K562 (cell line): ENCODE data around the gene CDH12. TPM values are rescaled to one million over a fixed set of nuclear protein-coding genes. Genes with fewer than 3 reads are reported as not detected.

Source experiments
- ATAC-seq: fragments of 200-7000 bp; cut with Tn5 transposase; 3 replicates; pipeline ENCODE4 v1.9.1; 2020; ENCODE audit warnings: moderate library complexity
- BruUV-seq: library from RNA; stranded (reverse); fragments of 400-500 nt; replicated peaks from 2 replicates; lab custom pipeline; 2021; lab: Mats Ljungman, UMichigan
- CTCF ChIA-PET: fragments of 300-600 bp; formaldehyde crosslinking; extraction: SDS; loops from one replicate; lab custom pipeline; 2021; ENCODE audit warnings: low intra/inter-chr PET ratio; lab: Yijun Ruan, JAX
- POLR2A ChIA-PET: fragments of 300-600, 350-650 bp; sonication (Branson Sonifier 250); formaldehyde crosslinking; extraction: SDS; loops from one replicate; lab custom pipeline; 2021; ENCODE audit warnings: antibody characterized with exemption, inconsistent platforms; lab: Yijun Ruan, JAX
- DNase-seq, 4 experiments: peaks; one replicate each; pipeline versions ENCODE4 v3.0.0 to v3.0.0-alpha.2; 2011 to 2018; ENCODE audit warnings: low spot score in 3 of 4, mixed read lengths in 3 of 4; ENCODE audit errors: extremely low read depth in 1 of 4
- FAIRE-seq: peaks from 2 replicates; lab custom pipeline; 2011; peaks lifted over from hg19 to GRCh38; lab: Jason Lieb, UNC
- H2AFZ ChIP-seq: 2 replicates; pipeline ENCODE4 v1.6.0; 2011; ENCODE audit warnings: low read depth, low read length, control low read depth, inconsistent platforms
- H3K27ac ChIP-seq: fragments of 200-600 bp; 3 replicates; pipeline ENCODE4 v1.8.0; 2011; ENCODE audit warnings: low read depth, mild to moderate bottlenecking, control low read depth, inconsistent platforms, low read length, moderate library complexity, mixed read lengths; ENCODE audit errors: extremely low read depth
- H3K27me3 ChIP-seq, 2 experiments: fragments of 300-600 bp in 1 of 2; 2 replicates in 1 of 2; 3 replicates in 1 of 2; pipeline versions ENCODE4 v1.6.0 to v1.8.0; 2011; ENCODE audit warnings: inconsistent platforms in 2 of 2, low read length in 2 of 2, mild to moderate bottlenecking in 1 of 2, mixed read lengths in 1 of 2, moderate library complexity in 1 of 2; ENCODE audit not compliant: control insufficient read depth in 2 of 2, insufficient read depth in 2 of 2
- H3K36me3 ChIP-seq: fragments of 300-600 bp; 3 replicates; pipeline ENCODE4 v1.8.0; 2011; ENCODE audit warnings: mild to moderate bottlenecking, low read length, inconsistent platforms; ENCODE audit not compliant: control insufficient read depth, insufficient read depth
- H3K4me1 ChIP-seq, 2 experiments: fragments of 200-600 bp in 1 of 2; replicated peaks in 1 of 2; 2 replicates in 1 of 2; 3 replicates in 1 of 2; pipeline versions ENCODE4 v1.5.1 to v1.8.0; 2011; ENCODE audit warnings: inconsistent platforms in 2 of 2, low read length in 2 of 2, mild to moderate bottlenecking in 1 of 2, mixed read lengths in 1 of 2, moderate library complexity in 1 of 2; ENCODE audit not compliant: control insufficient read depth in 2 of 2, insufficient read depth in 2 of 2
- H3K4me2 ChIP-seq: 2 replicates; pipeline ENCODE4 v1.6.1; 2011; ENCODE audit warnings: low read length, control low read depth, inconsistent platforms, mixed read lengths; ENCODE audit not compliant: insufficient read depth
- H3K4me3 ChIP-seq: fragments of 200-600 bp; sonication (generic), shearing (Covaris generic); 2 replicates; pipeline ENCODE4 v1.5.1; 2016; ENCODE audit warnings: control low read depth, inconsistent platforms
- H3K79me2 ChIP-seq: fragments of 200-600 bp; 3 replicates; pipeline ENCODE4 v1.8.0; 2011; ENCODE audit warnings: low read length, inconsistent platforms; ENCODE audit not compliant: control insufficient read depth, insufficient read depth
- H3K9ac ChIP-seq, 2 experiments: 2 replicates each; pipeline versions ENCODE4 v1.6.0 to v1.6.1; 2011; ENCODE audit warnings: low read depth in 2 of 2, low read length in 2 of 2, control low read depth in 1 of 2, inconsistent platforms in 1 of 2, mild to moderate bottlenecking in 1 of 2, mixed read lengths in 1 of 2; ENCODE audit not compliant: insufficient read depth in 1 of 2
- H3K9me1 ChIP-seq: one replicate; pipeline ENCODE4 v1.6.0; 2011; ENCODE audit warnings: inconsistent platforms, mild to moderate bottlenecking, low read length, moderate library complexity; ENCODE audit not compliant: control insufficient read depth, insufficient read depth
- H3K9me3 ChIP-seq: replicated peaks from 2 replicates; pipeline ENCODE4 v1.5.1; 2011; ENCODE audit warnings: low read depth, low read length, inconsistent platforms; ENCODE audit not compliant: control insufficient read depth, insufficient read depth
- H4K20me1 ChIP-seq: replicated peaks from 2 replicates; pipeline ENCODE4 v1.6.1; 2011; ENCODE audit warnings: low read length, inconsistent platforms, mixed read lengths; ENCODE audit not compliant: control insufficient read depth, insufficient read depth
- CCAR2 ChIP-seq: fragments of 200-400 bp; formaldehyde crosslinking; IDR thresholded peaks from 2 replicates; pipeline ENCODE4 v1.6.1; 2017; ENCODE audit warnings: mild to moderate bottlenecking, low read depth, low read length
- ERF ChIP-seq: fragments of 450-650 bp; formaldehyde crosslinking; IDR thresholded peaks from 2 replicates; pipeline ENCODE4 v1.4.0; 2020; ENCODE audit warnings: mild to moderate bottlenecking, mixed read lengths
- ETV5 ChIP-seq: sonication (generic); formaldehyde crosslinking; IDR thresholded peaks from 2 replicates; pipeline ENCODE4 v1.4.0; 2020; ENCODE audit warnings: low read depth, mild to moderate bottlenecking, missing genetic modification reagents
- FOXA3 ChIP-seq, 2 experiments: fragments of 450-650 bp in 1 of 2; sonication (generic) in 1 of 2; formaldehyde crosslinking; IDR thresholded peaks in 1 of 2; conservative IDR thresholded peaks in 1 of 2; 2 replicates each; pipeline versions ENCODE4 v1.4.0 to v1.8.0; 2020 to 2022; ENCODE audit warnings: mild to moderate bottlenecking in 2 of 2, missing genetic modification reagents in 1 of 2
- GABPA ChIP-seq: fragments of 200-800 bp; sonication (Bioruptor generic); conservative IDR thresholded peaks from 2 replicates; pipeline ENCODE4 v1.6.1; 2016; ENCODE audit warnings: low read depth, missing genetic modification characterization, missing compliant biosample characterization
- IRF9 ChIP-seq: fragments of 450-650 bp; IDR thresholded peaks from 2 replicates; pipeline ENCODE4 v1.6.1; 2016; ENCODE audit warnings: missing biosample characterization, missing genetic modification characterization
- MAX ChIP-seq: sonication (generic); formaldehyde crosslinking; IDR thresholded peaks from 2 replicates; pipeline ENCODE4 v1.9.0; 2022; ENCODE audit warnings: mild to moderate bottlenecking, missing genetic modification reagents
- NBN ChIP-seq: fragments of 450-650 bp; IDR thresholded peaks from 2 replicates; pipeline ENCODE4 v1.6.1; 2016; ENCODE audit warnings: low read depth, mild to moderate bottlenecking
- TFE3 ChIP-seq: fragments of 450-650 bp; formaldehyde crosslinking; IDR thresholded peaks from 2 replicates; pipeline ENCODE4 v1.4.0; 2020; ENCODE audit warnings: mild to moderate bottlenecking, mixed read lengths
- ZNF212 ChIP-seq: fragments of 450-650 bp; formaldehyde crosslinking; IDR thresholded peaks from 2 replicates; pipeline ENCODE4 v1.4.0; 2020; ENCODE audit warnings: mild to moderate bottlenecking
- ZNF609 ChIP-seq: sonication (generic); formaldehyde crosslinking; IDR thresholded peaks from 2 replicates; pipeline ENCODE4 v1.8.1; 2023; ENCODE audit warnings: missing genetic modification reagents, mild to moderate bottlenecking, borderline replicate concordance
- ZNF77 ChIP-seq: fragments of 250-450 bp; sonication (Bioruptor Pico); IDR thresholded peaks from 2 replicates; pipeline ENCODE4 v1.5.0; 2020
- WGBS: fragments of 100-300 bp; shearing (Covaris generic); methylation state at CpG from one replicate; pipeline ENCODE4 v1.1.6; 2016; ENCODE audit warnings: low coverage, mixed read lengths; ENCODE audit not compliant: insufficient coverage; ENCODE audit errors: missing lambda C conversion rate; 5-methylcytosine and 5-hydroxymethylcytosine counted together
- in situ Hi-C: fragments of 300-500 bp; cut with MboI; formaldehyde crosslinking; loops from 4 replicates; pipeline ENCODE4 v1.15.0; 2018; ENCODE audit warnings: inconsistent platforms, mixed read lengths
- intact Hi-C: fragments of 100-400 bp; cut with micrococcal nuclease; formaldehyde crosslinking; loops from 2 replicates; pipeline ENCODE4 v1.14.2; 2022
- polyA plus RNA-seq, 8 experiments: library from polyadenylated mRNA; depleted of rRNA in 4 of 8; stranded (reverse) in 5 of 8; unstranded in 3 of 8; fragments of >200 nt; fragmentation: Nextera tagmentation in 2 of 8; fragmentation: Illumina TruSeq in 1 of 8; extraction: Ambion mirVana in 2 of 8; extraction: Trizol in 1 of 8; gene quantifications; 2 replicates each; pipeline versions ENCODE4 v1.2.1 to v1.2.3, GENCODE V29; 2011 to 2014; ENCODE audit warnings: inconsistent platforms in 1 of 8, missing spikeins in 1 of 8
- total RNA-seq, 7 experiments: library from RNA; depleted of rRNA in 6 of 7; stranded (reverse); fragments of >200 nt in 6 of 7; fragmentation: Illumina TruSeq in 2 of 7; extraction: Trizol in 2 of 7; gene quantifications; 2 replicates each; pipeline versions ENCODE4 v1.2.1 to v1.2.3, GENCODE V29; 2011 to 2021; ENCODE audit warnings: low replicate concordance in 1 of 7

CDH12 gene
- total and polyA plus RNA-seq, 9 of the 15 experiments (the other 6 are each of a cell fraction or from before 2014, with no cell fraction given) = 0.03 to 1.7 (median 0.37) TPM

- H3K4me3 ChIP-seq = no peak overlapping the region
- no peak overlapping the region for H2AFZ ChIP-seq
- BruUV-seq = no TSS peak
- no peak overlapping the region for H3K4me2 ChIP-seq
- H3K27ac ChIP-seq = no peak overlapping the region
- no peaks in the 10 kb centered on the region for H3K9me1 ChIP-seq
- POLR2A ChIA-PET = no interaction called here
- WGBS = 0% methylated on average over 2 of the region's 2 CpGs
- H3K27me3 ChIP-seq = no peaks in the 10 kb centered on the region
- H3K9ac ChIP-seq = no peak overlapping the region
- H3K36me3 ChIP-seq = no peaks in the 10 kb centered on the region
- no peaks in the 10 kb centered on the region for H4K20me1 ChIP-seq
- H3K79me2 ChIP-seq = no peaks in the 10 kb centered on the region
- ATAC-seq = no peak
- FAIRE-seq = no peak
- intact Hi-C loops (no loop called here), in situ Hi-C loops (no loop called here)
- H3K4me1 ChIP-seq = no peaks in the 10 kb centered on the region
- CTCF ChIA-PET = no interaction called here
- no peaks in the 10 kb centered on the region for H3K9me3 ChIP-seq
- DNase-seq = no peak
- TF ChIP-seq ERF (no peak), NBN (no peak), FOXA3 (CRISPR knock-in tag; conservative IDR thresholded peaks at IDR 0.05 in 1 of 2, IDR thresholded peaks at IDR 0.05 in 1 of 2) (no peak), MAX (CRISPR knock-in tag) (no peak), GABPA (no peak), ZNF609 (CRISPR knock-in tag) (no peak), TFE3 (CRISPR knock-in tag) (no peak), ZNF77 (no peak), IRF9 (tag) (no peak), ETV5 (CRISPR knock-in tag) (no peak), ZNF212 (no peak), CCAR2 (no peak)
Measured at GRCh38 chr5:22088517-22088916, 764.6 kb downstream of the CDH12 start.
